Measurements from ENCODE around the gene MAP2K2.

MAP2K2 gene

GRCh38 chr19:4052993-4053422 is 70.9 kb downstream of the MAP2K2 start:
- H3K27ac ChIP-seq, result peak overlapping the region; percentile 98
- POLR2A ChIA-PET (ENCODE audit: low non-redundant PET), result interaction anchor here (0.5 kb wide), 2 partner anchors 10 to 46 kb away, joined by 4 to 5 read pairs; no protein-coding TSS in a partner anchor
- CTCF ChIA-PET, result interaction anchor here (1.2 kb wide), 1 partner anchor 65 kb away, joined by 4 read pairs; no protein-coding TSS in a partner anchor
- DNase-seq (ENCODE audit: low spot score), result no peak
- no peak for TF ChIP-seq CTCF (conservative IDR thresholded peaks at IDR 0.05; ENCODE audit: low read depth)

- POLR2A ChIA-PET (ENCODE audit: low non-redundant PET), result interaction anchor here (0.5 kb wide), 2 partner anchors 9 to 45 kb away, joined by 4 to 5 read pairs; no protein-coding TSS in a partner anchor
- DNase-seq (ENCODE audit: low spot score), result peak; percentile 85
- peak overlapping the region; percentile 98 for H3K27ac ChIP-seq
- TF ChIP-seq CTCF (conservative IDR thresholded peaks at IDR 0.05; ENCODE audit: low read depth), result no peak
- CTCF ChIA-PET, result interaction anchor here (0.6 to 1.2 kb wide), 2 partner anchors 65 to 789 kb away, joined by 3 to 4 read pairs; no protein-coding TSS in a partner anchor
Measured at GRCh38 chr19:4052114-4052992, 71.6 kb downstream of the MAP2K2 start.

- DNase-seq (ENCODE audit: low spot score), result peak; percentile 84
- TF ChIP-seq CTCF (conservative IDR thresholded peaks at IDR 0.05; ENCODE audit: low read depth), result no peak
- peak overlapping the region; percentile 98 for H3K27ac ChIP-seq
- ChIA-PET POLR2A (ENCODE audit: low non-redundant PET) (no interaction called here), CTCF (interaction anchor here (1.2 kb wide), 1 partner anchor 64 kb away, joined by 4 read pairs; no protein-coding TSS in a partner anchor)
Measured at GRCh38 chr19:4051175-4052101, 72.5 kb downstream of the MAP2K2 start.

- TF ChIP-seq CTCF (conservative IDR thresholded peaks at IDR 0.05; ENCODE audit: low read depth), result no peak
- H3K27ac ChIP-seq, result peak overlapping the region; percentile 98
- ChIA-PET CTCF (no interaction called here), POLR2A (ENCODE audit: low non-redundant PET) (no interaction called here)
- no peak for DNase-seq (ENCODE audit: low spot score)
Measured at GRCh38 chr19:4049432-4049831, 74.5 kb downstream of the MAP2K2 start.

GRCh38 chr19:4046946-4047683 is 76.8 kb downstream of the MAP2K2 start:
- DNase-seq (ENCODE audit: low spot score), result no peak
- TF ChIP-seq CTCF (conservative IDR thresholded peaks at IDR 0.05; ENCODE audit: low read depth), result no peak
- ChIA-PET CTCF (no interaction called here), POLR2A (ENCODE audit: low non-redundant PET) (no interaction called here)
- H3K27ac ChIP-seq, result no peak overlapping the region; the same call in 1 of the 2 replicates

Data from RWPE1 (cell line).